Measurements from ENCODE around the gene CFAP90.

DNA sequence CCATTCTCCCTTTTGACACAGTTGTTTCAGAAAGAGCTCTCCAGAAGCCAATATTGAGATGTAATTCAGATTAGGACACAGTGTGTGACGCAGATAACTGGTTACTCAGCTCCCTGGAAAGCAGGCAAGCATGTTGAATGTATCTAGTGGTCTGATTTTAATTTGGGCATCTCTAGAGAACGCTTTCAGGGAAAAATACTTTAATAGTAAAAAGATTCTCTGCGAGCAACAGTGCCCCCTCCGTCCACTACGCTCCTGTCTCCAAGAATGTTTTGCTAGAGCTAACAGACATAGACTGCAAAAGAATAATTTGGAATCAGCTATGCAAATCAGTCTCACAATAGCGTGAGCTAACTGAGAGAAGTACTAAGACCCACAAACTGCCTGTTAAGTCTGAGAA lies 23.3 kb downstream of the CFAP90 start:
- TF ChIP-seq, protein P1, sequence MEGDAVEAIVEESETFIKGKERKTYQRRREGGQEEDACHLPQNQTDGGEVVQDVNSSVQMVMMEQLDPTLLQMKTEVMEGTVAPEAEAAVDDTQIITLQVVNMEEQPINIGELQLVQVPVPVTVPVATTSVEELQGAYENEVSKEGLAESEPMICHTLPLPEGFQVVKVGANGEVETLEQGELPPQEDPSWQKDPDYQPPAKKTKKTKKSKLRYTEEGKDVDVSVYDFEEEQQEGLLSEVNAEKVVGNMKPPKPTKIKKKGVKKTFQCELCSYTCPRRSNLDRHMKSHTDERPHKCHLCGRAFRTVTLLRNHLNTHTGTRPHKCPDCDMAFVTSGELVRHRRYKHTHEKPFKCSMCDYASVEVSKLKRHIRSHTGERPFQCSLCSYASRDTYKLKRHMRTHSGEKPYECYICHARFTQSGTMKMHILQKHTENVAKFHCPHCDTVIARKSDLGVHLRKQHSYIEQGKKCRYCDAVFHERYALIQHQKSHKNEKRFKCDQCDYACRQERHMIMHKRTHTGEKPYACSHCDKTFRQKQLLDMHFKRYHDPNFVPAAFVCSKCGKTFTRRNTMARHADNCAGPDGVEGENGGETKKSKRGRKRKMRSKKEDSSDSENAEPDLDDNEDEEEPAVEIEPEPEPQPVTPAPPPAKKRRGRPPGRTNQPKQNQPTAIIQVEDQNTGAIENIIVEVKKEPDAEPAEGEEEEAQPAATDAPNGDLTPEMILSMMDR (IDR thresholded peaks at IDR 0.05), result no peak
- TF ChIP-seq POLR2AphosphoS5 (IDR thresholded peaks at IDR 0.05) (no peak), POLR2A (IDR thresholded peaks at IDR 0.05) (no peak), EP300 (IDR thresholded peaks at IDR 0.05) (no peak)

Data from stomach (tissue), 4 donors.